ENCODE results near the gene MS4A8.
"Not testable (repeated sequence)": the region's sequence is repeated elsewhere in the genome, so short reads cannot be mapped to it uniquely, and the experiment has no call there.

MS4A8 gene

DNA sequence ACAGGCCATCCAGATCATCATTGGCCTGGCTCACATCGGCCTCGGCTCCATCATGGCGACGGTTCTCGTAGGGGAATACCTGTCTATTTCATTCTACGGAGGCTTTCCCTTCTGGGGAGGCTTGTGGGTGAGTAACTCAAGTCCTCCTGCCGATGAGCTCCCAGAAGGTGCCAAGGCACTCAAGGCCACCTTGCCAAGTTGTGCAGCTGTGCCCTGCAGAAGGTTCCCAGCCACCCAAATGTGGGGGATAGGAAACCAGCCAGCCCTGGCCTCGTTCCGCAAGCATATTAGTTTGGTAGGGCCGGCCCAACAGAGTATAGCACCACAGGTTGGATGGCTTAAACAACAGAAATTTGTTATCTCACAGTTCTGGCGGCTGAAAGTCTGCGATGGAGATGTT, 4.0 kb downstream of the MS4A8 start:
- Histone ChIP-seq H3K27ac (ENCODE audit: low read depth, low read length) (no peak overlapping the region), H3K79me2 (ENCODE audit: control insufficient read depth, insufficient read depth, low read length) (no peaks in the 10 kb centered on the region), H3K56ac (ENCODE audit: low read length) (no peak overlapping the region), H3K23ac (ENCODE audit: low read length) (no peak overlapping the region), H3K27me3 (ENCODE audit: insufficient read depth, low read length, poor library complexity) (no peaks in the 10 kb centered on the region), H2BK5ac (ENCODE audit: low read length) (no peak overlapping the region), H3K4ac (ENCODE audit: low read depth, low read length) (no peak overlapping the region), H3K4me1 (ENCODE audit: control insufficient read depth, low read depth, low read length) (no peaks in the 10 kb centered on the region), H3K36me3 (ENCODE audit: control insufficient read depth, insufficient read depth, low read length) (no peaks in the 10 kb centered on the region), H3K9ac (ENCODE audit: low read length) (no peak overlapping the region), H3K18ac (ENCODE audit: low read length) (no peak overlapping the region), H2AK5ac (ENCODE audit: low read length) (no peak overlapping the region), H4K5ac (ENCODE audit: low read length) (no peak overlapping the region), H2BK120ac (ENCODE audit: low read depth, low read length) (no peak overlapping the region), H2BK15ac (replicated peaks; ENCODE audit: low read depth) (no peak overlapping the region), H3K79me1 (ENCODE audit: low read length) (no peaks in the 10 kb centered on the region), H3K4me3 (ENCODE audit: low read length) (no peak overlapping the region), H3K4me2 (ENCODE audit: low read length) (no peak overlapping the region), H4K8ac (ENCODE audit: low read depth, low read length) (no peak overlapping the region)
- no peak for DNase-seq
- WGBS (ENCODE audit: extremely low coverage, insufficient coverage, low lambda C conversion rate) = no CpG with 5 or more reads among the region's 12 CpGs

DNA sequence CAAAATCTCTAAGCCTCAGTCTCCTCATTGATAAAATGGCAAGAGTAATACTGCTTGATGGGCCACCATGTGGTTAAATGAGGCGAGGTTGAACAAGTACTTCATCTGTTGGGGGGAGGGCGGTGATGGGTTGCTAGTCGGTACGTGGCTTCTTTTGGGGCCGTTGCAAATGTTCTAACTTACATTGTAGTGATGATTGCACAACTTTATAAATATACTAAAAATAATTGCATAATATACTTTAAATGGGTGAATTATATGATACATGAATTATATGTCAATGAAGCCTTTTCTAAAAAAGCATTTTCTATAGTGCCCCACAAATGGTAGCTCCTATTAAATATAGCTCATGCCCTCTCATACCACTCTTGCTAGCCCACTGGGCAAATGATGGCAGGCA, 6.5 kb downstream of the MS4A8 start:
- Histone ChIP-seq H2AK5ac (ENCODE audit: low read length) (no peak overlapping the region), H3K9ac (ENCODE audit: low read length) (no peak overlapping the region), H4K8ac (ENCODE audit: low read depth, low read length) (no peak overlapping the region), H3K18ac (ENCODE audit: low read length) (no peak overlapping the region), H2BK120ac (ENCODE audit: low read depth, low read length) (no peak overlapping the region), H3K27me3 (ENCODE audit: insufficient read depth, low read length, poor library complexity) (no peaks in the 10 kb centered on the region), H3K4me3 (ENCODE audit: low read length) (no peak overlapping the region), H3K79me1 (ENCODE audit: low read length) (no peaks in the 10 kb centered on the region), H3K36me3 (ENCODE audit: control insufficient read depth, insufficient read depth, low read length) (no peaks in the 10 kb centered on the region), H3K4me2 (ENCODE audit: low read length) (no peak overlapping the region), H2BK5ac (ENCODE audit: low read length) (no peak overlapping the region), H3K4ac (ENCODE audit: low read depth, low read length) (no peak overlapping the region), H2BK15ac (replicated peaks; ENCODE audit: low read depth) (no peak overlapping the region), H3K27ac (ENCODE audit: low read depth, low read length) (no peak overlapping the region), H3K56ac (ENCODE audit: low read length) (no peak overlapping the region), H3K79me2 (ENCODE audit: control insufficient read depth, insufficient read depth, low read length) (no peaks in the 10 kb centered on the region), H3K23ac (ENCODE audit: low read length) (no peak overlapping the region), H4K5ac (ENCODE audit: low read length) (no peak overlapping the region), H3K4me1 (ENCODE audit: control insufficient read depth, low read depth, low read length) (no peaks in the 10 kb centered on the region)
- WGBS (ENCODE audit: extremely low coverage, insufficient coverage, low lambda C conversion rate) = no CpG with 5 or more reads among the region's 5 CpGs
- DNase-seq = no peak

GRCh38 chr11:60706931-60707330, 7.5 kb downstream of the MS4A8 start:
- Histone ChIP-seq H4K8ac (ENCODE audit: low read depth, low read length) (no peak overlapping the region), H3K9ac (ENCODE audit: low read length) (no peak overlapping the region), H2AK5ac (ENCODE audit: low read length) (no peak overlapping the region), H3K27me3 (ENCODE audit: insufficient read depth, low read length, poor library complexity) (no peaks in the 10 kb centered on the region), H3K23ac (ENCODE audit: low read length) (no peak overlapping the region), H3K4me1 (ENCODE audit: control insufficient read depth, low read depth, low read length) (no peaks in the 10 kb centered on the region), H3K4me2 (ENCODE audit: low read length) (no peak overlapping the region), H3K79me2 (ENCODE audit: control insufficient read depth, insufficient read depth, low read length) (no peaks in the 10 kb centered on the region), H2BK120ac (ENCODE audit: low read depth, low read length) (no peak overlapping the region), H2BK5ac (ENCODE audit: low read length) (no peak overlapping the region), H3K4me3 (ENCODE audit: low read length) (no peak overlapping the region), H3K56ac (ENCODE audit: low read length) (no peak overlapping the region), H3K18ac (ENCODE audit: low read length) (no peak overlapping the region), H3K79me1 (ENCODE audit: low read length) (no peaks in the 10 kb centered on the region), H3K4ac (ENCODE audit: low read depth, low read length) (no peak overlapping the region), H4K5ac (ENCODE audit: low read length) (no peak overlapping the region), H2BK15ac (replicated peaks; ENCODE audit: low read depth) (no peak overlapping the region), H3K36me3 (ENCODE audit: control insufficient read depth, insufficient read depth, low read length) (no peaks in the 10 kb centered on the region), H3K27ac (ENCODE audit: low read depth, low read length) (no peak overlapping the region)
- DNase-seq = no peak
- no CpG with 5 or more reads among the region's 5 CpGs for WGBS (ENCODE audit: extremely low coverage, insufficient coverage, low lambda C conversion rate)

- WGBS (ENCODE audit: extremely low coverage, insufficient coverage, low lambda C conversion rate) = no CpG with 5 or more reads among the region's 4 CpGs
- no peak overlapping the region for H3K4me2 ChIP-seq (ENCODE audit: low read length)
- no peak overlapping the region for H3K9ac ChIP-seq (ENCODE audit: low read length)
- no peaks in the 10 kb centered on the region for H3K36me3 ChIP-seq (ENCODE audit: control insufficient read depth, insufficient read depth, low read length)
- H2BK15ac ChIP-seq (replicated peaks; ENCODE audit: low read depth) = no peak overlapping the region
- H3K4ac ChIP-seq (ENCODE audit: low read depth, low read length) = no peak overlapping the region
- H3K23ac ChIP-seq (ENCODE audit: low read length) = no peak overlapping the region
- no peak overlapping the region for H4K5ac ChIP-seq (ENCODE audit: low read length)
- H3K27me3 ChIP-seq (ENCODE audit: insufficient read depth, low read length, poor library complexity) = no peaks in the 10 kb centered on the region
- H3K4me1 ChIP-seq (ENCODE audit: control insufficient read depth, low read depth, low read length) = no peaks in the 10 kb centered on the region
- H3K18ac ChIP-seq (ENCODE audit: low read length) = no peak overlapping the region
- H2AK5ac ChIP-seq (ENCODE audit: low read length) = no peak overlapping the region
- no peak overlapping the region for H3K56ac ChIP-seq (ENCODE audit: low read length)
- H3K4me3 ChIP-seq (ENCODE audit: low read length) = no peak overlapping the region
- H3K79me2 ChIP-seq (ENCODE audit: control insufficient read depth, insufficient read depth, low read length) = no peaks in the 10 kb centered on the region
- H3K27ac ChIP-seq (ENCODE audit: low read depth, low read length) = no peak overlapping the region
- H2BK120ac ChIP-seq (ENCODE audit: low read depth, low read length) = no peak overlapping the region
- no peaks in the 10 kb centered on the region for H3K79me1 ChIP-seq (ENCODE audit: low read length)
- no peak overlapping the region for H4K8ac ChIP-seq (ENCODE audit: low read depth, low read length)
- H2BK5ac ChIP-seq (ENCODE audit: low read length) = no peak overlapping the region
- peak; percentile 79 for DNase-seq
These were observed 11.1 kb downstream of the MS4A8 start for GRCh38 chr11:60710482-60710881.

DNA sequence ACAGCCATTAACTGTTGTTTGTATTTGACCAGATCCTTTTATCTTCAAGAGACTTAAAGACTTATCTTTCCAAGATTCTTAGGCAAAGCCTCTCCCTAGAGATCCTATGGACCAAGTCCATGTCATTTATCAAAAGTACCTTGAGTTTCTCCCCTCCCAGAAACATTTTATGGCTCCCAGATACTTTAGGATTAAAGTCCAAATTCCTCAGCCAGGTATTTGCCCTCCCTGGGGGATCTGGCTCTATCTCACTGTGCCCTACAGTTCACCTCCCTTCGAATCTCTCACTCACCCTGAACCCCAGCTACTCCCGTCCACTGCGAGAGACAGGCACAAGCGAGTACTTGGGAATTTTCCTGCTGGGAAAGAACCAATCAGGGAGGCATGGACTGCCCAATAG, 11.9 kb downstream of the MS4A8 start:
- no peak for DNase-seq
- Histone ChIP-seq H3K23ac (ENCODE audit: low read length) (no peak overlapping the region), H3K27ac (ENCODE audit: low read depth, low read length) (no peak overlapping the region), H2BK15ac (replicated peaks; ENCODE audit: low read depth) (no peak overlapping the region), H2BK120ac (ENCODE audit: low read depth, low read length) (no peak overlapping the region), H3K27me3 (ENCODE audit: insufficient read depth, low read length, poor library complexity) (no peaks in the 10 kb centered on the region), H3K4me1 (ENCODE audit: control insufficient read depth, low read depth, low read length) (no peaks in the 10 kb centered on the region), H3K79me1 (ENCODE audit: low read length) (no peaks in the 10 kb centered on the region), H3K36me3 (ENCODE audit: control insufficient read depth, insufficient read depth, low read length) (no peaks in the 10 kb centered on the region), H3K79me2 (ENCODE audit: control insufficient read depth, insufficient read depth, low read length) (no peaks in the 10 kb centered on the region), H4K5ac (ENCODE audit: low read length) (no peak overlapping the region), H3K4me3 (ENCODE audit: low read length) (no peak overlapping the region), H3K9ac (ENCODE audit: low read length) (no peak overlapping the region), H3K18ac (ENCODE audit: low read length) (no peak overlapping the region), H3K4ac (ENCODE audit: low read depth, low read length) (no peak overlapping the region), H2AK5ac (ENCODE audit: low read length) (no peak overlapping the region), H2BK5ac (ENCODE audit: low read length) (no peak overlapping the region), H3K56ac (ENCODE audit: low read length) (no peak overlapping the region), H3K4me2 (ENCODE audit: low read length) (no peak overlapping the region), H4K8ac (ENCODE audit: low read depth, low read length) (no peak overlapping the region)
- WGBS (ENCODE audit: extremely low coverage, insufficient coverage, low lambda C conversion rate) = no CpG with 5 or more reads among the region's 4 CpGs

GRCh38 chr11:60713423-60713822, 14.0 kb downstream of the MS4A8 start:
- H4K5ac ChIP-seq (ENCODE audit: low read length); H3K4me1 ChIP-seq (ENCODE audit: control insufficient read depth, low read depth, low read length); H3K9ac ChIP-seq (ENCODE audit: low read length); H3K18ac ChIP-seq (ENCODE audit: low read length); H3K27ac ChIP-seq (ENCODE audit: low read depth, low read length); H2AK5ac ChIP-seq (ENCODE audit: low read length); H3K4me3 ChIP-seq (ENCODE audit: low read length); DNase-seq; H2BK15ac ChIP-seq (replicated peaks; ENCODE audit: low read depth); H3K27me3 ChIP-seq (ENCODE audit: insufficient read depth, low read length, poor library complexity); H3K23ac ChIP-seq (ENCODE audit: low read length); H3K56ac ChIP-seq (ENCODE audit: low read length); H3K36me3 ChIP-seq (ENCODE audit: control insufficient read depth, insufficient read depth, low read length); H3K4ac ChIP-seq (ENCODE audit: low read depth, low read length); H4K8ac ChIP-seq (ENCODE audit: low read depth, low read length); H3K4me2 ChIP-seq (ENCODE audit: low read length); H2BK120ac ChIP-seq (ENCODE audit: low read depth, low read length); H3K79me2 ChIP-seq (ENCODE audit: control insufficient read depth, insufficient read depth, low read length); H2BK5ac ChIP-seq (ENCODE audit: low read length); H3K79me1 ChIP-seq (ENCODE audit: low read length): not testable (repeated sequence)
- no CpG with 5 or more reads among the region's 6 CpGs for WGBS (ENCODE audit: extremely low coverage, insufficient coverage, low lambda C conversion rate)
